Testis (tissue), 2 donors: ENCODE measurements around the gene MRAP2.

Source experiments
- POLR2A ChIP-seq: fragments of 450-650 bp; IDR thresholded peaks from one replicate; pipeline ENCODE4 v1.6.1; 2017; ENCODE audit warnings: antibody characterized with exemption, mild to moderate bottlenecking, moderate library complexity
- TF ChIP-seq, protein P1 (sequence below), 3 experiments: fragments of 450-650 bp in 2 of 3; fragments of 200-600 bp in 1 of 3; sonication (generic) in 1 of 3; IDR thresholded peaks; one replicate each; pipeline ENCODE4 v1.5.1; 2016 to 2019; ENCODE audit warnings: antibody characterized with exemption in 3 of 3, mild to moderate bottlenecking in 2 of 3, moderate library complexity in 1 of 3

DNA sequence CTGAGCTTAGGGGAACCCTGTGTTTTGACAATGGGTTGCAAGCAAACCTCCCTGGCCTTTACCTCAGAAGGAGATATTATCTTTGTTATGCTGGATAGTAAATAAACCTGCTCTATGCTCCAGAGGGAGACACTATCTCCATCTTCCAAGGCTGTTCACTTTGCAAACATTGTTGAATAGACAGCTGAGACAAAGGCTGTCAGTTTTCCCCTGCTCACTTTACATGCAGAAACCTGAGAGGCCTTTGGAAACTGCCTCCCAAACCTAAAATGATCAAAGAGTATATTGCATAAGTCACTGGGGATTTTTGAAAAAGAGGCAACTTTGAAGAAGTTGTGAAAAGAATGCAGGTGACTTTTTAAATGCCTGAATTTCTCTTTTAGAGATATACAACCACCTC is 61.6 kb downstream of the MRAP2 start:
- TF ChIP-seq, protein P1, sequence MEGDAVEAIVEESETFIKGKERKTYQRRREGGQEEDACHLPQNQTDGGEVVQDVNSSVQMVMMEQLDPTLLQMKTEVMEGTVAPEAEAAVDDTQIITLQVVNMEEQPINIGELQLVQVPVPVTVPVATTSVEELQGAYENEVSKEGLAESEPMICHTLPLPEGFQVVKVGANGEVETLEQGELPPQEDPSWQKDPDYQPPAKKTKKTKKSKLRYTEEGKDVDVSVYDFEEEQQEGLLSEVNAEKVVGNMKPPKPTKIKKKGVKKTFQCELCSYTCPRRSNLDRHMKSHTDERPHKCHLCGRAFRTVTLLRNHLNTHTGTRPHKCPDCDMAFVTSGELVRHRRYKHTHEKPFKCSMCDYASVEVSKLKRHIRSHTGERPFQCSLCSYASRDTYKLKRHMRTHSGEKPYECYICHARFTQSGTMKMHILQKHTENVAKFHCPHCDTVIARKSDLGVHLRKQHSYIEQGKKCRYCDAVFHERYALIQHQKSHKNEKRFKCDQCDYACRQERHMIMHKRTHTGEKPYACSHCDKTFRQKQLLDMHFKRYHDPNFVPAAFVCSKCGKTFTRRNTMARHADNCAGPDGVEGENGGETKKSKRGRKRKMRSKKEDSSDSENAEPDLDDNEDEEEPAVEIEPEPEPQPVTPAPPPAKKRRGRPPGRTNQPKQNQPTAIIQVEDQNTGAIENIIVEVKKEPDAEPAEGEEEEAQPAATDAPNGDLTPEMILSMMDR (IDR thresholded peaks at IDR 0.05): no peak
- no peak for TF ChIP-seq POLR2A
